ENCODE measurements around the gene CCDC89.

CCDC89 gene

GRCh38 chr11:85647604-85648299 lies 38.2 kb downstream of the CCDC89 start, which contains the start of gene TMEM126A:
Gene TMEM126A, plus strand, starts transcription at chr11:85647967. Its CDS starts 2,289 bp downstream, at chr11:85650256.
- peak; percentile 37 for DNase-seq

GRCh38 chr11:85647078-85647477 lies 38.9 kb downstream of the CCDC89 start:
- DNase-seq = no peak

- DNase-seq = no peak
Measured at GRCh38 chr11:85643191-85643614, 42.8 kb downstream of the CCDC89 start.

- no peak for DNase-seq
Measured at GRCh38 chr11:85634747-85635146, 51.2 kb downstream of the CCDC89 start.
